Suprapubic skin (tissue), 4 donors: Measurements from ENCODE around the gene ARHGAP29. TPM values are rescaled to one million over a fixed set of nuclear protein-coding genes. Genes with fewer than 3 reads are reported as not detected.
"Not testable (repeated sequence)": the region's sequence is repeated elsewhere in the genome, so short reads cannot be mapped to it uniquely, and the experiment has no call there.

Experiments
- DNase-seq, 2 donors: peaks; one replicate each; pipeline ENCODE4 v3.0.0-alpha.2; 2019; ENCODE audit warnings: low spot score in 2 of 2
- H3K27ac ChIP-seq: fragments of 200-600 bp; sonication (generic); one replicate; pipeline ENCODE4 v1.5.1; 2019
- H3K27me3 ChIP-seq: fragments of 200-600 bp; sonication (generic); one replicate; pipeline ENCODE4 v1.5.1; 2019
- H3K36me3 ChIP-seq: fragments of 200-600 bp; sonication (generic); one replicate; pipeline ENCODE4 v1.5.1; 2019
- H3K4me1 ChIP-seq: fragments of 200-600 bp; sonication (generic); one replicate; pipeline ENCODE4 v1.5.1; 2019
- H3K4me3 ChIP-seq: fragments of 200-600 bp; sonication (generic); one replicate; pipeline ENCODE4 v1.5.1; 2019; ENCODE audit warnings: mild to moderate bottlenecking
- H3K9me3 ChIP-seq: fragments of 200-600 bp; sonication (generic); one replicate; pipeline ENCODE4 v1.5.1; 2019
- CTCF ChIP-seq, 2 donors: fragments of 200-600 bp in 1 of 2; fragments of 450-650 bp in 1 of 2; sonication (generic) in 1 of 2; IDR thresholded peaks; one replicate each; pipeline ENCODE4 v1.5.1; 2016 to 2019; ENCODE audit warnings: antibody characterized with exemption in 2 of 2, mild to moderate bottlenecking in 1 of 2, moderate library complexity in 1 of 2
- EP300 ChIP-seq: sonication (generic); formaldehyde crosslinking; IDR thresholded peaks from one replicate; pipeline ENCODE4 v1.6.1; 2017; ENCODE audit warnings: antibody characterized with exemption
- POLR2A ChIP-seq, 2 donors: fragments of 450-650 bp; IDR thresholded peaks; one replicate each; pipeline ENCODE4 v1.6.1; 2017; ENCODE audit warnings: antibody characterized with exemption in 2 of 2, mild to moderate bottlenecking in 2 of 2, moderate library complexity in 2 of 2
- POLR2AphosphoS5 ChIP-seq, 3 donors: sonication (generic); formaldehyde crosslinking; IDR thresholded peaks; one replicate each; pipeline ENCODE4 v1.6.1; 2017; ENCODE audit warnings: antibody characterized with exemption in 3 of 3
- WGBS: methylation state at CpG from one replicate; pipeline ENCODE4 v1.1.5; 2018; 5-methylcytosine and 5-hydroxymethylcytosine counted together
- total RNA-seq, 4 donors: library from RNA; depleted of rRNA; stranded (reverse); fragments of >200 nt; gene quantifications; one replicate each; pipeline ENCODE4 v1.1.0, GENCODE V29; 2016

ARHGAP29 gene
- total RNA-seq, 4 donors from 2014 or later = 23.4 to 38.3 (median 28.6) TPM

GRCh38 chr1:94160811-94161210 lies 76.6 kb downstream of the ARHGAP29 start:
- DNase-seq = no peak
- TF ChIP-seq POLR2A (IDR thresholded peaks at IDR 0.05) = no peak
- TF ChIP-seq POLR2AphosphoS5 (IDR thresholded peaks at IDR 0.05) = no peak
- no peak for TF ChIP-seq EP300
- TF ChIP-seq CTCF (IDR thresholded peaks at IDR 0.05) = no peak
- no peak overlapping the region for H3K27ac ChIP-seq
- no peaks in the 10 kb centered on the region for H3K27me3 ChIP-seq
- WGBS = 28% methylated on average over 4 of the region's 4 CpGs
- peaks cover 5% of the 10 kb centered on the region for H3K4me1 ChIP-seq
- H3K9me3 ChIP-seq = no peaks in the 10 kb centered on the region
- H3K36me3 ChIP-seq = no peaks in the 10 kb centered on the region
- H3K4me3 ChIP-seq = no peak overlapping the region

GRCh38 chr1:94156096-94156625 lies 81.2 kb downstream of the ARHGAP29 start:
- 83% methylated on average over 1 of the region's 1 CpG for WGBS
- H3K4me3 ChIP-seq = no peak overlapping the region
- TF ChIP-seq POLR2A (IDR thresholded peaks at IDR 0.05) (no peak), EP300 (no peak), CTCF (IDR thresholded peaks at IDR 0.05) (no peak), POLR2AphosphoS5 (IDR thresholded peaks at IDR 0.05) (no peak)

GRCh38 chr1:94154989-94155388 lies 82.4 kb downstream of the ARHGAP29 start:
- 91% methylated on average over 1 of the region's 1 CpG for WGBS
- no peak for TF ChIP-seq CTCF (IDR thresholded peaks at IDR 0.05)
- TF ChIP-seq POLR2A (IDR thresholded peaks at IDR 0.05) = no peak
- no peak for TF ChIP-seq EP300
- TF ChIP-seq POLR2AphosphoS5 (IDR thresholded peaks at IDR 0.05) = no peak
- H3K27ac ChIP-seq = no peak overlapping the region
- no peaks in the 10 kb centered on the region for H3K27me3 ChIP-seq
- H3K4me3 ChIP-seq = no peak overlapping the region
- no peaks in the 10 kb centered on the region for H3K36me3 ChIP-seq
- no peak for DNase-seq
- no peaks in the 10 kb centered on the region for H3K9me3 ChIP-seq
- H3K4me1 ChIP-seq = no peaks in the 10 kb centered on the region

More at GRCh38 chr1:94156096-94156625, 81.2 kb downstream of the ARHGAP29 start:
- Histone ChIP-seq H3K27me3 (no peaks in the 10 kb centered on the region), H3K4me1 (peaks cover 5% of the 10 kb centered on the region), H3K36me3 (no peaks in the 10 kb centered on the region), H3K9me3 (no peaks in the 10 kb centered on the region), H3K27ac (no peak overlapping the region)
- no peak for DNase-seq

- no peak for TF ChIP-seq EP300
- TF ChIP-seq CTCF (IDR thresholded peaks at IDR 0.05) = no peak
- no peak for TF ChIP-seq POLR2A (IDR thresholded peaks at IDR 0.05)
- TF ChIP-seq POLR2AphosphoS5 (IDR thresholded peaks at IDR 0.05) = no peak
- no peak for DNase-seq
- Histone ChIP-seq H3K4me3 (no peak overlapping the region), H3K27me3 (no peaks in the 10 kb centered on the region), H3K4me1 (no peaks in the 10 kb centered on the region), H3K9me3 (no peaks in the 10 kb centered on the region), H3K36me3 (no peaks in the 10 kb centered on the region), H3K27ac (no peak overlapping the region)
- 62% methylated on average over 1 of the region's 1 CpG for WGBS
Measured at GRCh38 chr1:94153133-94153532, 84.3 kb downstream of the ARHGAP29 start.

GRCh38 chr1:94149166-94149565 lies 88.2 kb downstream of the ARHGAP29 start:
- H3K36me3 ChIP-seq, DNase-seq, H3K27me3 ChIP-seq: not testable (repeated sequence)

GRCh38 chr1:94146273-94146672 lies 91.1 kb downstream of the ARHGAP29 start:
- Histone ChIP-seq H3K9me3 (no peaks in the 10 kb centered on the region), H3K4me3 (no peak overlapping the region), H3K27me3 (no peaks in the 10 kb centered on the region), H3K36me3 (no peaks in the 10 kb centered on the region), H3K27ac (no peak overlapping the region), H3K4me1 (peaks cover 11% of the 10 kb centered on the region)
- TF ChIP-seq CTCF (IDR thresholded peaks at IDR 0.05) (no peak), POLR2A (IDR thresholded peaks at IDR 0.05) (no peak), EP300 (no peak), POLR2AphosphoS5 (IDR thresholded peaks at IDR 0.05) (no peak)
- no peak for DNase-seq
- 99% methylated on average over 5 of the region's 5 CpGs for WGBS

More at GRCh38 chr1:94149166-94149565, 88.2 kb downstream of the ARHGAP29 start:
- H3K27ac ChIP-seq, H3K4me1 ChIP-seq, H3K9me3 ChIP-seq, H3K4me3 ChIP-seq: not testable (repeated sequence)
